OCI-LY3 (cell line): ENCODE data around the gene COL6A2.

Source experiments
- CTCF ChIP-seq: fragments of 200-600, 300-600 bp; sonication (generic); IDR thresholded peaks from 2 replicates; pipeline ENCODE4 v1.5.1; 2014; ENCODE audit warnings: antibody characterized with exemption, low read length, low read depth
- EZH2phosphoT487 ChIP-seq: fragments of 200-600 bp; shearing (Covaris generic); IDR thresholded peaks from 2 replicates; pipeline ENCODE4 v1.6.1; 2018; ENCODE audit warnings: antibody characterized with exemption, mixed run types, low read depth

GRCh38 chr21:46160657-46160906 lies 62.7 kb downstream of the COL6A2 start:
- TF ChIP-seq CTCF (no peak), EZH2phosphoT487 (no peak)
